ENCODE results near the gene CHKA. TPM values are rescaled to one million over a fixed set of nuclear protein-coding genes. Genes with fewer than 3 reads are reported as not detected.

The CHKA gene
- total RNA-seq, 1 experiment from 2014 or later, result 37.1 TPM

DNA sequence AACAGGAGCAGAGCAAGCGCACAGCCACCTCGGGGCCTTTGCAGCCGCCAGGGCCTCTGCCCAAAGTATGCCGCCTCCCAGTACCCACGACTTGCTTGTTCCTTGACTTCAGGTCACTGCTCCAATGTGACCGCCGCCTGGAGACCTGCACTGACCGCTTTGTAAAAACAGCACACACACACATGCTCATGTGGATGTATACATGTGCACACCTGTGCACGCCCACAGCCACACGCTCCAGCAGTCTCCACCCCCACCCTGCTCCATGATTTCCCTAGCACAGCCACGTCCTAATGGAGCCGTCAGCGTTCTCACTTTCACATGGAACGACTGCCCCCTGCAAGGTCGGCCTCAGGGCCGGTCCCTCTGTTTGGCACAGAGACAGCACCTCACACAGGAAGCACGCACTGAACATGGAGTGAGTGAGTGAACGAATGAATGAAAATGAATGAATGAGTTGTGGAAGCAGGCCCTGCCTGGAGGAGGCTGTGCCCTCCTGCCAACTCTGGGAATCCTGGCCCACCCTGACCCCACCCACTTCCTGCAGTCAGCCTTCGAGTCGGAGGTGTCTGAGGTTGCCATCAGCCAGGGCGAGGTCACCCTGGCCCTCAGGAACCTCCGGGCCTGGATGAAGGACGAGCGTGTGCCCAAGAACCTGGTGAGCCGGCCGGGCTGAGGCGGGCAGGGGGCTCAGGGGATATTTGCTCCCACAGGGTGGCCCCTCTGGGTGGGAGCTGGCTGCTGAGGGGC is 103.0 kb downstream of the CHKA start:
- no peak overlapping the region for H3K4me3 ChIP-seq
- DNase-seq, result no peak
- no peak overlapping the region for H3K27ac ChIP-seq

DNA sequence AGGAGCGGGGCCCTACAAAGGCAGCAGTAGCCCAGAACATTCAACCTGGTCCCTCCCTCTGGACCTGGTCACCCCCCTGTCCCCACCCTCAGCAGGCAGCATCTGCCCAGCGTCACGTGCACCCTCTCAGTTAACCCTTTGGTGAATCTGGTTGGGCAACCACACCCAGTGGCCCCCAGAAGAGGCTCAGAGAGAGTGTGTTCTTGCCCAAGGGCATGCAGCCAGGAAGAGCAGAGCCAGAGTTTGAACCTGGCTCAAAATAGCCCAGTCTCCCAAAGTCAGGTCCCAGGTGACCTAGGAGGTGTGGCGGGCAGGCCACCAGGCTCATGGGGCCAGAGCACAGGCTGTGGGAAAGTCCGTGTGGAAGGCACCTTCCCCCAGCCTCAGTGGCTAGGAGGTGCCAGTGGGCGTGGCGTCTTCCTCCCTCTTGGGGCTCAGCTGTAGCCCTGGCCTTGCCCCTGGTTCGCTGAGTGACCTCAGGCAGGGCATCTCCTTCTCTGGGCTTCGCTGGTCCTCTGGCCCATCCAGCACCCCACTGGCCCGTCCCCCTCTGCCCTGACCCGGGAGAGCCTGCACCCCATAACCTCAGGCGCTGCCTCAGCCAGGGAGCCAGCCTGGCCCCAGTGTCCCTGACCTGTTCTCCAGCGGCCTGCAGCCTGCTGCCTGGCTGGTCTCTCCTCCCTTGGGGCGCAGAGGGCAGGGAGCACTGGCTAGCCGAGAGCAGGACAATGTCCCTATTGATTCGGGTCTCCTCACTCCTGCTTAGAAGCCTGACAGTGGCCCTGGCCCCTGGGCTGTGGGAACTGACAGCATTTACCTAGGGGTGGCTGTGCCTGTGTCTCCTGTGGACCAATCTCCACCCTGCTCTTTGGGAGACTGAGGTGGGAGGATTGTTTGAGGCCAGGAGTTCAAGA is 104.0 kb downstream of the CHKA start:
- Histone ChIP-seq H3K4me3 (no peak overlapping the region), H3K27ac (no peak overlapping the region), H3K27me3 (no peaks in the 10 kb centered on the region), H3K36me3 (no peaks in the 10 kb centered on the region), H3K9me3 (replicated peaks) (no peaks in the 10 kb centered on the region), H3K4me1 (peaks cover 31% of the 10 kb centered on the region)
- DNase-seq, result no peak

More for the DNA sequence above, 103.0 kb downstream of the CHKA start:
- Histone ChIP-seq H3K9me3 (replicated peaks) (no peaks in the 10 kb centered on the region), H3K27me3 (no peaks in the 10 kb centered on the region), H3K36me3 (no peaks in the 10 kb centered on the region), H3K4me1 (peaks cover 23% of the 10 kb centered on the region)

DNA sequence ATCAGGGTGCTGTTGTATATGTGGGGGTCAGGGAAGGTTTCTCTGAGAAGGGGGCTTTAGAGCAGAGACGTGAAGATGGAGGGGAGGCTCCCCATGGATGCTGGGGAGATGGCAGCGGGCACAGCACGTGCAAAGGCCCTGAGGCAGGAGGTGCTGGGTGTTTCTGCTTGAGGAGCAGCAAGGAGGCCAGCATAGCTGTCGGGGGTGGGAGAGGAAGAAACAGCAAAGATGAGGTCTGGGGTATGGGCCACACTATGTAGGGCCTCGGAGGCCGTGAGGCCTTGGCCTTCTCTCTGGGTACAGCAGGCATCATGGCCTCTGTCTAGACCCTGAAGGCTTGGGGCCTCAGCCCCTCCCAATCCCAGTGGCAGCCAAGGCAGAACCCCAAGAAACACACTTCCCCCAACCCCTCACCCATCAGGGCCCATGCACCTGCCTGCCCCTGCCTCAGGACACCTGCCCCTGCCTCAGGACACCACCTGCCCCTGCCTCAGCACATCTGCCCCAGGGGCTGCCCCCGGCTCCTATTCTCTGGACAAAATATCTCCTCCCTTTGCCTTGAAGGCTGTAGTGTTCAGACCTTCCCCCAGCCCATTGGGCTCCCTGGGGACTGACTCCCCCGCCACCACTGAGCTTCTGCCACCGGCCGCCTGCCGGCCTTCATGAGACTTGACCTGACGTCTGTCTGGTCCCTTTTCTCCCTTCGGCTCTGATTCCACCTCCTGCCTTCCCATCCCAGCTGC is 104.9 kb downstream of the CHKA start:
- no peak for DNase-seq
- H3K4me3 ChIP-seq, result no peak overlapping the region

DNA sequence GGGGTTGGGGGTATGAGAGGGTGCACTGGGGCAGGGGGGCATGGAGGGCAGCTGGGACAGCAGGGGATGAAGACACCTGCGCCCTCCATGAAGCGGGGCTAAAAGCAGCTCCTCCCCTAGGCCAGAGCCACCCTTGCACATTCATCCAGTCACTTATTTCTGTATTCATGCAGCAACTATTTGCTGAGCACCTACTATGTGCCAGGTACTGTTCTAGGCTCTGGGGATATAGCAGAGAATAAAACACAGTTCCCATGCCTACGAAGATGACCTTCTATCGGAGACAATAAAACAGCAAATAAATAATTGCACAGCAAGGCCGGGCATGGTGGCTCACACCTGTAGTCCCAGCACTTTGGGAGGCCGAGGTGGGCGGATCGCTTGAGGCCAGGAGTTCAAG is 105.7 kb downstream of the CHKA start:
- Histone ChIP-seq H3K4me3 (no peak overlapping the region), H3K27me3 (no peaks in the 10 kb centered on the region), H3K9me3 (replicated peaks) (no peaks in the 10 kb centered on the region), H3K27ac (no peak overlapping the region), H3K36me3 (no peaks in the 10 kb centered on the region), H3K4me1 (peaks cover 36% of the 10 kb centered on the region)
- no peak for DNase-seq

More for the DNA sequence above, 104.9 kb downstream of the CHKA start:
- Histone ChIP-seq H3K36me3 (no peaks in the 10 kb centered on the region), H3K27me3 (no peaks in the 10 kb centered on the region), H3K27ac (no peak overlapping the region), H3K9me3 (replicated peaks) (no peaks in the 10 kb centered on the region), H3K4me1 (peaks cover 31% of the 10 kb centered on the region)

DNA sequence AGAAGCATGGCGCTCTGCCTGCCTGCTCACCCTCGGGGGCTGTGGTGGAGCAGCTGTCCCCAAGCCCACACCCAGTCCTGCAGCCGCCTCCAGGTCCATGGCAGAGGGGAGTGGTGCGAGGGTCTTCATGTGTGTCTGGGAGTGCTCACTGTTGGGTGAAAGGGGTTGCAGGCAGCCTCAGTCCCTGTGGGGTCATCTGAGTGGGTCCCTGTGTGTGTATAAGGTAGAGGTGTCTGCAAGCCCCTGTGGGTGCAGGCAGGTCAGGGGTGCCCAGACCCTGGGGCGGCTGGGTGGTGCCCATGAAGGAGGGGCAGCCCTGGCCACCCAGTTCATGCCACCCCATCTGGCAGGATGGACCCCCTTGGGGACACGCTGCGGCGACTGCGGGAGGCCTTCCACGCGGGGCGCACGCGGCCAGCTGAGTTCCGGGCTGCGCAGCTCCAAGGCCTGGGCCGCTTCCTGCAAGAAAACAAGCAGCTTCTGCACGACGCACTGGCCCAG is 106.2 kb downstream of the CHKA start:
- Histone ChIP-seq H3K9me3 (replicated peaks) (no peaks in the 10 kb centered on the region), H3K4me3 (no peak overlapping the region), H3K27me3 (no peaks in the 10 kb centered on the region), H3K4me1 (peaks cover 36% of the 10 kb centered on the region), H3K27ac (no peak overlapping the region), H3K36me3 (no peaks in the 10 kb centered on the region)
- no peak for DNase-seq

DNA sequence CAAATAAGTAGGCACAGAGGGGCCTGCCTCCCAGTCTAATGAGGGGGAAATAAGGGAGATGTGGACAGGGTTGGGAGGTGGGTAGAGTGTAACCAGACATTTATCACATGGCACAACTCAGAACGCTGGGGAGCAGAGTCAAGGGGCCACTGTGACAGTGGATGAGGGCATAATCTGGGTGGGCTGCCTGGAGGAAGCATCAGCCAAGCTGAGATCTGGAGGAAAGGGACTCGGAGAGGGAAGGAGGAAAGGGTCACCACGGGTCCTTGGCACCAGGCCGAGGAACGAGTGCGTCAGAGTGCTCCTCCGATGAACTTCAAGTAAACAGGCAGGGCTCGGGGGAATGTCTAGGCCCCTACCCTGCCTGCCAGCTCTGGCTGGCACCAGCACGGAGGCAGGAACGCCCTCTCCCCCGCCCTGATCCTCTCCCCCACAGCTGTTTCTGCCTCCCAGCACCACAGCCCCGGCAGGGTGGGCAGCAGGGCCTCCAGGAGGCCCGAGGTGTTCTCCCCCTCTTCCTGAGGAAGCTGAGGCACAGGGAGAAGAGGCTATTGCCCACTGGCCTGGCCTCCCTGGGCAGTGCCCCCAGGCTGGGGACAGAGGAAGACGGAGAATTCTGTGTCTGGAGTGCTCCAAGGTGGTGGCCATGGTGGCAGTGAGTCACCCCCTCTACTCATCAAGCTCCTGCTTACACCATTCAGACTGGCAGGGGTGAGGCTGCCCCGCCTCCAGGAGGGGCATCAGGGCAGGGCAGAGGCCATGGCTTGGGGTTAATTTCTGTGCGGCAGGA is 106.8 kb downstream of the CHKA start:
- Histone ChIP-seq H3K4me3 (no peak overlapping the region), H3K4me1 (peaks cover 37% of the 10 kb centered on the region), H3K27me3 (no peaks in the 10 kb centered on the region), H3K36me3 (no peaks in the 10 kb centered on the region), H3K9me3 (replicated peaks) (no peaks in the 10 kb centered on the region), H3K27ac (no peak overlapping the region)
- peak in 1 of 2 experiments; percentile 33 for DNase-seq

DNA sequence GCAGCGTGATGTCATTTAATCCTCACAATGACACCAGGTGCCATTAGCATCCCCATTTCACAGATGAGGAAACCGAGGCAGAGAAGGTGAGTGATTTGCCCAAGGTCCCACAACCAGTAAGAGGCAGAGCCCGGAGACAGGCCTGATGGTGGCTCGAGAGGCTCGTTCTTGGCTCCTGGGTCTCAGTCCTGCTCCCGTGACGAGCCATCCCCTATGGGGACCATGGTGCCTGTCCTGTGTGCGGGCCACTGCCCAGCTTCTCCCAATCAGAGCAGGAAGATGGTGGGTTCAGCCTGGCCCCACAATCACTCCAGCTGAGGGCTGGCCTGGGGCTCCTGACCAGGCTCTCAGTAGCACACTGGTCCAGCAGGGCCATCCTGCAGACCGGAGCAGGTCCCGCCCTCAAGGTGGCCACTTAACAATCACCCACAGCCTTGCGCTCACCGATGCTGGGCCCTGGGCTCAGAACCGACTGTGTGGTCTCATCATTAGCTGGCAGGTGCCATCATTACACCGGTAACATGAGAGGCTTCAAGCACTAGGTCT is 107.5 kb downstream of the CHKA start:
- DNase-seq, result no peak
- Histone ChIP-seq H3K27ac (peak overlapping the region; percentile 32; the same call in 1 of the 2 replicates), H3K4me1 (peaks cover 42% of the 10 kb centered on the region), H3K27me3 (no peaks in the 10 kb centered on the region), H3K36me3 (no peaks in the 10 kb centered on the region), H3K9me3 (replicated peaks) (no peaks in the 10 kb centered on the region), H3K4me3 (no peak overlapping the region)

DNA sequence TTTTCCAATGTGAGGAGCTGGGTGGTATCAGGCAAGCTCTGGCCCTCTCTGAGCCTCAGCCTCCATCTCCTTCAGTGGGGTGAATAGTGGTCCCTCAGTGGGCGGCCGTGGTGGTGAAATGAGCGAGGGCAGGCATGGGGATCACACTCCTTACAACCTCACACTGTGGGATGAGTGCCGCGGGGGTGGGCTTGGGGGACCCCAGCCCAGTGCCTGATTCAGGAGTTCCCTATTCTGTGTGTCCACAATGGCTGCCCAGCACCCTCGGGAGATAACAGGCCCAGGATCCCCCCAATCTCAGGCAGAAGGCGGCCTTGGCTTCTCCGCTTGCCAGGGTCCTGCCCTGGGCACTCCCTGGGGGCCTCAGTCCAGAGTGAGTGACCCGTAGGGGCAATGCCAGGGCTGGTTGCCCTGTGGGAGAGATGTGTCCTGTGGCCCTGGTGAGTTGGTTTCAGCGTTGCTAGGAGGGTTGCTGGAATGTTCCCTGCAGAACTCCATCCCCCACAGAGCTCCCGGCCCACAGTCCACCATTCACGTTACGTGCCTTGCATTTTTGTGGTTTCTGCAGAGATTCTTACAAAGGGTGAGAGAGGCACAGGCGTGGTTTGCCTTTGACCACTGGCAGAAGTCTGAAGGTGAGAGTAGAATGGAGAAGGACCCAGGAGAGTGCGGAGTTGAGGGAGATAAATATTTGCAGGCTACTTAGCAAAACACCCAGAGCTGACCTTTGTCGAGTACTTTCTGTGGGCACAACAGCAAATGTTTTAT is 108.2 kb downstream of the CHKA start:
- H3K36me3 ChIP-seq, result no peaks in the 10 kb centered on the region
- H3K4me1 ChIP-seq, result peaks cover 46% of the 10 kb centered on the region
- H3K27me3 ChIP-seq, result no peaks in the 10 kb centered on the region
- peak overlapping the region; percentile 32; the same call in 1 of the 2 replicates for H3K27ac ChIP-seq
- no peak overlapping the region for H3K4me3 ChIP-seq
- DNase-seq, result peak; percentile 67 to 79
- no peaks in the 10 kb centered on the region for H3K9me3 ChIP-seq (replicated peaks)

DNA sequence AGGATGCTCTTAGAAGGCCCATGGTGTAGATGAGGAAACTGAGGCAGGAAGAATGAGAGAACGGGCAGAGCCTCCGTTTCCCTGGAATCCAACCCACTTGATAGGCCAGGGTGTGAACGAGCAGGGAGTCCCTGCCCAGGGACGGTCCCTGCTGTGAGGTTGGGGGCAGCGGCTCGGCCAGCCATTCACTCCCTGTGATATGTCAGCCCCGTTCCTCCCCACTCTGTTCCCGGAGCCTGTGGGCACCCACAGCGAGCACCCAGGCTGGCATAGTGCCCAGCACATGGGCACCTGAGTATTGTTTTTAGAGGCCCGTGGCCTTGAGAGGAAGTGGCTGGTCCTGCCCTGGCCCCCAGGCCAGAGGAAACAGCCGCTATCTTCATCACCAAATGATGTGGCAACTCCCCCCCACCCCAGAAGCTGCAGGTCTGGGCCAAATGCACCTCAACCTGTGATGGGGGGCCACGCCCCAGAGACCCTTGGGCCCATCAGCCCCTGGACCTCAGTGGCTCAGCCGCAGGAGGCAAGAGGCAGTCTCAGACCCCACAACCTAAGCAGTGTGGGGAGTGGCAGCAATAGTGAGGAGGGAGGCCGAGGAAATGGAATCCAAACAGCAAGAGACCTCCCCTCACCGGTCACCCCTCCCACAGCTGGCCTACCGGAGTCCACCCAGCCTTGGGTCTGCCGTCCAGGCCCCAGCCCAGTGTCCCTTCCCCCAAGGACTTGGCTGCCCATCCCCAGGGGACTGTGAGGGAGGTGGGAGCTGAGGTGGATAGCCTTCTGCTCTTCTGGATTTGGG is 108.9 kb downstream of the CHKA start:
- Histone ChIP-seq H3K4me1 (peaks cover 46% of the 10 kb centered on the region), H3K9me3 (replicated peaks) (no peaks in the 10 kb centered on the region), H3K4me3 (no peak overlapping the region), H3K27me3 (no peaks in the 10 kb centered on the region), H3K36me3 (no peaks in the 10 kb centered on the region), H3K27ac (no peak overlapping the region)
- no peak for DNase-seq

DNA sequence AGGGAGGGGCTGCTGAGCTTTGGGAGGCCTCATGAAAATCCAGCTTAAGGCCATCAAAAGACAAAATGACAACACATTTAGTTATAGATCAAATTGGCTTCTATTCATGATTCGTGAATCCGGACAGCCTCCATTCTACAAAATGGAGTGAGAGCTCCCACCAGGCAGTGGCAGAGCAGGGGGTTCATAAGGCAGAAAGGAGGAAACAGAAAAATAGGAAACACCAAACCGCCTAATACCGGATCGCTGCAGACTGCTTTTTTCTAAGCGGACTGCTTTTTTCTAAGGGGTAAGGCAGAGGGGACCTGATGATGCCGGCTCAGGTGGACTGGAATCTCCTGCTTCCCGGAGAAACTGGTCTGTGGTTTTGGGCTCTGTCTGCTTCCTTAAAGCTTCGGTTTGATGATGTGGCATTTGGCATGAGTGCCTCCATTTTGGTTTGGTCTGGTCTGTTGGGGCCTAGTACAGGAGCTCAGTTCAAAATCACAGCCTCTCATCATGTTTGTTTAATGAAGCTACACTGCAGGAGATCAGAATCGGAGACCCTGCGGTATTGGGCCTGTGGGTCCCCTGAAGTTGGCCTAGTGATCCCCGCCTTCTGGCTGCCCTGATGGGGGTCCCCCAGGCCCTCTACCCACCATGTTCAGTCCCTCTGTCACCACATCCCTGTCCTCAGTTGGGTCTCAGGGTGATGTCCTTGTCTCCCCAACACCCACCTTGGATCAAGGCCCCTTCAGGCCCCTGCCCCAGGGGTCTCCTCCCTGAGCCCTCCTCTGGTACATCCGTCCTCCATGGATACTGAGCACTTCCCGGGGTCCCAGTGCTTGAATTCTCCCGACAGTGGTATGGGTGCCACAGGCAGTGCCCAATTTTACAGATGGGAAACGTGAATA is 109.9 kb downstream of the CHKA start:
- no peaks in the 10 kb centered on the region for H3K27me3 ChIP-seq
- no peaks in the 10 kb centered on the region for H3K9me3 ChIP-seq (replicated peaks)
- peaks cover 42% of the 10 kb centered on the region for H3K4me1 ChIP-seq
- H3K4me3 ChIP-seq, result peak overlapping the region; percentile 51
- H3K36me3 ChIP-seq, result no peaks in the 10 kb centered on the region
- DNase-seq, result peak in 1 of 2 experiments; percentile 2
- H3K27ac ChIP-seq, result peak overlapping the region; percentile 83

DNA sequence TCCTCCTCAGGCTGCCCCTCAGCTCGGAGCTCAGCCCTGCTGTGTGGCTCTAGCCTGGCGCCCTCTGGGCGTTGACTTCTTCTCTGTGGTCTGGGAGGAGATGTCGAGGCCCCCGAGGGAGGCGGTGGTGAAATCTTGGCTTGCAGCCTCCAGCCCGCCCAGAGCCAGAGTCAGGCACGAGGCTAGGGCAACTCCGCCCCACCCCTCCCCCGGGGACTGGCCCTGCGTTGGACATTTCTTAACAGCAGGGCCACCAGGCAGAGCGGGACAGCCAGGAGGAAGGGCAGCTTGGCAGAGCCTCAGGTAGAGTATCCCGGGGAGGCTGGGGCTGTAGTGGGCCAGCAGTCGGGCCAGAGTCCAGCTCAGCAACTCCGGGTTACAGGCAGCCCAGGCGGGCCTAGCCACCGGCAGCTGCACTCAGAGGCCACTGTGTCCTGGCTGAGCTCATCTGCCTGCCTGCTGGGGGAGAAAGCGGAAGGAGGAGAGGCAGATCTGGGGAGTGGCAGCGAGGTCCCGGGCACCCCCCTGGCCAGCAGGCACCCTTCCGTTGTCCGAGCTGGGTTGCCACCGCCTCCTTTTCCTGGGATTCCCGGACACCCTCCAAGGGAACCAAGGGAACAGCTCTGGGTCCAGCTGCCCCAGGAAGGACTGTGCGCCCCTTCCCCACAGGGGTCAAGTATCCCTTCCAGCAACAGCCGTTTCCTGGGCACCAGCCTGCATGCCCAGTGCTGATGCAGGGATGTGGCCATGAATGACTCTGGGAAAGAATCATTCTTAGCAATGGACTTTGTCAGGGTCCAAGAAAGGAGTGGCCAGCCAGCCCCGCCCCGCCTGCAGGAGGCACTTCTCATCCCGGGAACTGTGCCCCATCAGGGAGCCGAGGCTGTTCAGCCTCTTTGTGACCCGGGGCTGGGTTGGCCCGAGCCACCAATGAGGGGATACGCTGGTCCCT is 110.8 kb downstream of the CHKA start, which contains the start of gene ALDH3B1:
Gene ALDH3B1 (plus strand): TSS at position 238 of the 952 bp plus-strand sequence. CDS start 4,971 bp downstream, outside the sequence.
- Histone ChIP-seq H3K4me3 (peak within 1 kb of the TSS; percentile 51), H3K9me3 (replicated peaks) (no peaks in the 10 kb centered on the region), H3K36me3 (no peaks in the 10 kb centered on the region), H3K27ac (peak within 1 kb of the TSS; percentile 83), H3K4me1 (peaks cover 42% of the 10 kb centered on the region), H3K27me3 (no peaks in the 10 kb centered on the region)
- peak; percentile 85 to 88 for DNase-seq
